Muscle layer of duodenum (tissue), 2 donors: ENCODE data around the gene PTMA.

Experiments
- H3K27ac ChIP-seq: one replicate; pipeline ENCODE4 v1.7.0; 2013; ENCODE audit warnings: mild to moderate bottlenecking, low read length
- H3K27me3 ChIP-seq: one replicate; pipeline ENCODE4 v1.7.0; 2013; ENCODE audit warnings: low read depth, mild to moderate bottlenecking, control low read depth, low read length
- H3K36me3 ChIP-seq, 2 donors: one replicate each; pipeline ENCODE4 v1.7.0; 2013; ENCODE audit warnings: low read length in 2 of 2, control low read depth in 1 of 2, mild to moderate bottlenecking in 1 of 2; ENCODE audit not compliant: insufficient read depth in 2 of 2, control insufficient read depth in 1 of 2
- H3K4me1 ChIP-seq, 2 donors: one replicate each; pipeline ENCODE4 v1.7.0; 2013; ENCODE audit warnings: low read length in 2 of 2, mild to moderate bottlenecking in 2 of 2, control low read depth in 1 of 2, moderate library complexity in 1 of 2; ENCODE audit not compliant: insufficient read depth in 2 of 2, control insufficient read depth in 1 of 2
- H3K4me3 ChIP-seq, 2 donors: one replicate each; pipeline ENCODE4 v1.7.0; 2013; ENCODE audit warnings: low read length in 2 of 2, low read depth in 1 of 2, mild to moderate bottlenecking in 1 of 2
- H3K9me3 ChIP-seq, 2 donors: one replicate each; pipeline ENCODE4 v1.7.0; 2013; ENCODE audit warnings: low read length in 2 of 2, control low read depth in 1 of 2, mild to moderate bottlenecking in 1 of 2; ENCODE audit not compliant: control insufficient read depth in 1 of 2
- donor health status: healthy.

Gene PTMA

DNA sequence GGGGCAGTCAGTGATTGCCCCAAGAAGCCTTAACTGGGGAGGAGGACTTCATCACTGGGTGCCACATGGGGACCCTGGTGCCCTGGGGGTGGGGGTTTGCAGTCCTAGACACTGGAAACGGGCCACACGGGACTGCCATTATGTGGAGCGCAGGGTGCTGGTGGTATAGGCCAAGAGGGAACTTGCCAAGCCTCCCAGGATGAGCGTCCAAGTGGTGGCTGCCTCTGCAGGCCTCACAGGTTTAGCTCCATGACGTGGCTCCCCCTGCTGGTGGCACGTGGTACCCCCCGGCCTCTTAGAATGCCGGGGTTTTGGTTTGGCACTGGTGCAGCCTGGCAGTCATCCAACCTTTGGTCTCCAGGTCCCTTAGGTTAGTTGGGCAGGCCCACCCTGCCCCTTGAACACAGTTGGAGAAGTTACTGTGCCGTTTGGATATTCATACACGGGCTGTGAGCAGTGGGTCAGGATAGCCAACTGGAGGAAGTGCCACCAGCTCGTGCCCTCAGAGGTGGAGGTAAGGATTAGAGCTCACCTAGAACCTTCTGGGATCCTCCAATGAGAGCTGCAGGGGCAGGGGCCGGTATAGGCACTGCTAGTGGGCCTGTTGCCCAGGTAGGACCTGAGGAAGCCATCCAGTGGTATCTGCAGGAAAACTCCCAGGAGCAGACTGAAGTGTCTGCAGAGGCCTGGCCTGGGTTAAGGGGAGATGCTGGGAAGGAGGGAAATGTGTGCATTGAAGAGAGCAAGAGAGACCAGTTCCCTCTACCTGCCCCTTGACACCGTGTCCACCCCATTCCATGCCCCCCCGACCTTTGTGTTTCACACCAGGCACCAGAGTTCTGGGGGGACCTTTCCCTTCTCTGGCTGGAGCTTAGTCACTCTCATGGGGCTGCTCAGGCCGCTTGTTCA is 5.7 kb downstream of the PTMA start:
- Histone ChIP-seq H3K27ac (peak overlapping the region; percentile 31), H3K36me3 (peaks cover 9 to 19% of the 10 kb centered on the region in 2 donors), H3K9me3 (no peaks in the 10 kb centered on the region), H3K4me3 (no peak overlapping the region), H3K4me1 (peaks cover 24 to 27% of the 10 kb centered on the region in 2 donors), H3K27me3 (no peaks in the 10 kb centered on the region)

DNA sequence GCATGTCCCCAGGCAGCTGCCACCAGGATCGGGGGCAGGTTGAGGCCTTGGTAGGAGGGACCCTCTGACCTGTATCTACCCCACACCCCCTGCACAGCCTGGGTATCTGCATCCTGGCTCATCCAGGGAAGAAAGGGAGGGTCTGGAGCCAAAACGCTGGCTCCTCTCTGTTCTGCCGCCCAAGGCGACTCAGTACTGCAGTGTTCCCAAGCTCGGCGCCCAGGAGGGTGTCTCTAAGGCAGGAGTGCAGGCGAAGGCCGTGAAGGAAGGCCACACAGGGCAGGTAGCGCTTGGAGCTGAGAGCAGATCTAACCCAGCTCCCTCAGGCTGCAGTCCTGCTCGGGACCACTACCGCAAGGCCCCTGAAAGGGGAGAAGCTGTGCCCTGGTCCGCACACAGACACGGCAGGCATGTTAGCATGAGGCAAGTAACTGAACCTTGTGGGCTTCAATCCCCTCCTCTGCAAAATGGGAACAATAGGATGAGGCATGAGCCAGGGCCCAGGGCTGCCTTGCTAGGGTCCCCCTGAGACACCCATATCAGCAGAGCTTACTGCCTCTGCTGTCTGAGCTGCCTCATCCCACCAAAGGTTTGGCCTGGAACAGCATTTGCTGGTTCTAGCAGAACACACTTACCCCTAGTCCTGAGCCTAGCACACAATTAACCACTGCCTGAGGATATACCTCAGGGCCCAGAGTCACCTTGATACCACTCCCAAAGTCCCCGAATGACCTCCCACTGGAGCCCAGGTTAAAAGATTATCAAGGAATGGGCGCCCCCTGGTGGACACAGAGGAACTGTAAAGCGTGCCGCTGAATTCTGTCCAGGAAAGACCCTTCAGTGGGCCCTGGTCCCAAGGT is 6.5 kb downstream of the PTMA start:
- H3K27ac ChIP-seq, result peak overlapping the region; percentile 31

DNA sequence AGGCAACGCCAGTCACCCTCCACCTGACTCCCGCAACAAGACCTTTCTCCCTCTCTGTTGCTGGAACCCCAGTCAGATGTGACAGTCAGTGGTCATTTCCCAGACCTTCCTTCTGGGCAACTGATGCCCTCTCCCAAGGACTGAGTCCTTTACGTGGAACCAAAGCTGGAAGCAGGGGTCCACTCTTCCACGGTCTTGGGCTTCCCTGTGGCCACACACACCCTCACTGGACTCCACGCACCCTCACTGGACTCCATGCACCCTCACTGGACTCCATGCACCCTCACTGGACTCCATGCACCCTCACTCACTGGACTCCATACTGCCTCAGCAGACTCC is 7.1 kb downstream of the PTMA start:
- Histone ChIP-seq H3K9me3 (no peaks in the 10 kb centered on the region), H3K27me3 (no peaks in the 10 kb centered on the region)

More for the DNA sequence above, 6.5 kb downstream of the PTMA start:
- Histone ChIP-seq H3K36me3 (peaks cover 9 to 19% of the 10 kb centered on the region in 2 donors), H3K4me1 (peaks cover 24 to 27% of the 10 kb centered on the region in 2 donors), H3K27me3 (no peaks in the 10 kb centered on the region), H3K9me3 (no peaks in the 10 kb centered on the region), H3K4me3 (no peak overlapping the region)

DNA sequence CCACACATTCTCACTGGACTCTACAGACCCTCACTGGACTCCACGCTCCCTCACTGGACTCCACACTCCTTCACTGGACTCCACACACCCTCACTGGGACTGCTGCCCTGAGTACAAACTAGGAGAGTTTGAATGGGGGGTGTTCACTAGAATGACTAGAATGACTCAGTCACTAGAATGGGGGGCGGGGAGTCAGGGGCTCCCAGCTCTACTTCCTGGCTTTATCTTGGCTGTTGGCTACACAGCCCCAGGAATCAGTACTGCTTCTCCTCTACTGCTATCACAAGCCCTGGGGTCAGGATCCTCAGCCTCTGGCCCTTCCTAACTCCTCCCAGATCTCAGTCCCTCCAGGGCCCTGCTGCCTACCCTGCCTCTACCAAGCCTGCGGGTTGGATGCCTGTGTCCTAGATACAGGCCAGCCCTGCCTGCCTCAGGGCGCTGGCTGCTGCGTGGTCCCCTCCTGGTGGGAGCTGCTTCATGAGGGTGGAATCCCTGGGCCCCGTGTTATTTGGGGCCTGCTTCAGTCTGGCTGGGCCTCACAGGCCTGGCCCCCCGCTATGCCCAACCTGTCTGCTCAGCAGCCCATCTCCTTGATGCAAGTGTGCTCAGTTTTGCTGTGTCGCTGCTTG is 7.8 kb downstream of the PTMA start:
- no peak overlapping the region for H3K27ac ChIP-seq
- no peaks in the 10 kb centered on the region for H3K27me3 ChIP-seq
- no peak overlapping the region for H3K4me3 ChIP-seq
- H3K36me3 ChIP-seq, result peaks cover 9 to 19% of the 10 kb centered on the region in 2 donors
- no peaks in the 10 kb centered on the region for H3K9me3 ChIP-seq
- peaks cover 23 to 27% of the 10 kb centered on the region in 2 donors for H3K4me1 ChIP-seq

More for the DNA sequence above, 7.1 kb downstream of the PTMA start:
- Histone ChIP-seq H3K36me3 (peaks cover 9 to 19% of the 10 kb centered on the region in 2 donors), H3K4me3 (no peak overlapping the region), H3K4me1 (peaks cover 24 to 27% of the 10 kb centered on the region in 2 donors), H3K27ac (no peak overlapping the region)

DNA sequence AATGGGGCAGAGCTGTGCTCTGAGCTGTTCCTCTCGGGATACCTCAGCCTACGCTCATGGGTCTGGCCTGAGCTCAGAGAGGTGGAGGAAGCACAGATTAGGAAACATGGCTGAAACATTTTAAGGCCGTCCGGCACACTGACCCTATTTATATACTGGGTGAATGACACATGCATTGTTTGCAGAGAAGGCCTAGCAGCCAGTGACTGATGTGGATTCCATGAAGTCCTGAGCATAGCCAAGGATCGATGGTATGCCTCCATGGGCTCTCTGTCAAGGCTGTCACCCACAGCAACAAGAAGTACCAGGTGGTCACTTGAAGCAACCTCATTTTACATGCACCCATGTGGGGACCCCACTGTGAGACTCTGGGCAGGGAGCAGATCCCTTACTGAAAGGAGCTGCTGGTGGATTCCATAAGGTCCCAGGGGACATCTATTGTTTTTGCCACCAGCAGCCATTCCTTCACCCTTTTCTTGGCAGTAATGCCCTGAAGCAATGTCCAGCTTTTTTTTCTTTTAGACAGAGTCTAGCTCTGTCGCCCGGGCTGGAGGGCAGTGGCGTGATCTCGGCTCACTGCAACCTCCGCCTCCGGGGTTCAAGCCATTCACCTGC is 8.4 kb downstream of the PTMA start:
- no peak overlapping the region for H3K27ac ChIP-seq
- H3K4me3 ChIP-seq, result no peak overlapping the region
- H3K36me3 ChIP-seq, result peaks cover 9 to 12% of the 10 kb centered on the region in 2 donors
- H3K27me3 ChIP-seq, result no peaks in the 10 kb centered on the region
- H3K9me3 ChIP-seq, result no peaks in the 10 kb centered on the region
- H3K4me1 ChIP-seq, result peaks cover 17 to 21% of the 10 kb centered on the region in 2 donors

DNA sequence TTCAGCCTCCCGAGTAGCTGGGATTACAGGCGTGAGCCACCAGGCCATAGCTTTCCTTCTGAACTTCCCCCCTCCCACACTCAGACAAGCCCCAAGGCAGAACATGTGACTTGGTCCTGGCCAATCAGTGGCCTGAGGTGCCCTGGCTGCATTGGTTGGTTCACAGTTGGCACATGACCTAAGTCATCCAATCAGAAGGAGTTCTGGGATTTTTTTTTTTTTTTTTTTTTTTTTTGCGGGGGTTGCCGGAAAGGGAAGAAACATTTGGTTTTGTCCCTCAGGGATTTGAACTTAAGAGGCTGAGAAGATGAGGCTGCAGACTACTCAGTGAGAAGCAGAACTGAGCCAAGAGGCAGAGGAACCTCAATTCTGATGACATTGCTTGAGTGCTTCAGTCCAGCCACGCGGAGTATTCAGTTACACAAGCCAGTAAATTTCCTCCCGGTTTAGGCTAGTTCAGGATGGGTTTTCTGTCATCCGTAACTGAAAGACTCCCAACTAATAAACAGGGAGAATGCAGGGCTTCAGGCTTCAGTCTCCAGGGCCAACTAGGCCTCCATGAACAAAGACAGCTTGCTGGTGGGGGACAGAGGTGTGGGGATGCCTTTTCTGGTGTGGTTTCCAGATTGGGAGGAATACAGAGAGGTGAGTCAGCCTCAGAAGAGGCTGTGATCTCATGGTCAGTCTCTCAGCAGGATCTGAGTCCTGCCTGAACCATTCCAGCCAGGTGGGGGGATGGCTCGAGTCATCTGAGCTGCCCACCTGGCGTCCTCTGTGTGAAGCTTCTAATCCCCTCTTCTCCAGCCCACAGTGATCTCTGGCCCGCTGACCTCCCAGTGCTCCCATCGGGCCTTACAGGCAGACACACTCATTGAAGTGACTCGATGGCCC is 9.2 kb downstream of the PTMA start:
- Histone ChIP-seq H3K4me1 (peaks cover 10 to 14% of the 10 kb centered on the region in 2 donors), H3K36me3 (peaks cover 2 to 5% of the 10 kb centered on the region in 2 donors), H3K4me3 (no peak overlapping the region), H3K9me3 (no peaks in the 10 kb centered on the region), H3K27ac (no peak overlapping the region), H3K27me3 (no peaks in the 10 kb centered on the region)

DNA sequence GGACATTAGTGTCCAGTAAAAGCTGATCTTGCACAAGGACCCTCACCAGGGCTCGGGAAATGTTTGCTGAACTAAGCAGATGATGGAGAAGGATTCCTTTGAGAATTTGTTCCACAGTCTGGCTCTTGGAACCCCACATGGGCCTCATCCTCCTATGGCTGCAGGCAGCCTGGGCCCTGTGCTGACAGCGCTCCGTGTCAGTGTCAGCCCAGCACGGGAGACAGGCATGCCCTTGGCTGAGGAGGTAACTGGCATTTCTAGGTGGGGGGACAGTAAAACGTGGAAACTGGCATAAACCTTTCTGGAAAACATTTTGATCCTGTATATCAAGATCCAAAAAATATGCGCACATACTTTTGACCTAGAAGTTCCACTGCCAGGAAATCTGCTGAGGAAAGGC is 10.5 kb downstream of the PTMA start:
- H3K27ac ChIP-seq, result no peak overlapping the region
- no peak overlapping the region for H3K4me3 ChIP-seq
- no peaks in the 10 kb centered on the region for H3K27me3 ChIP-seq
- peaks cover 5 to 8% of the 10 kb centered on the region in 2 donors for H3K4me1 ChIP-seq
- no peaks in the 10 kb centered on the region for H3K36me3 ChIP-seq
- H3K9me3 ChIP-seq, result no peaks in the 10 kb centered on the region

DNA sequence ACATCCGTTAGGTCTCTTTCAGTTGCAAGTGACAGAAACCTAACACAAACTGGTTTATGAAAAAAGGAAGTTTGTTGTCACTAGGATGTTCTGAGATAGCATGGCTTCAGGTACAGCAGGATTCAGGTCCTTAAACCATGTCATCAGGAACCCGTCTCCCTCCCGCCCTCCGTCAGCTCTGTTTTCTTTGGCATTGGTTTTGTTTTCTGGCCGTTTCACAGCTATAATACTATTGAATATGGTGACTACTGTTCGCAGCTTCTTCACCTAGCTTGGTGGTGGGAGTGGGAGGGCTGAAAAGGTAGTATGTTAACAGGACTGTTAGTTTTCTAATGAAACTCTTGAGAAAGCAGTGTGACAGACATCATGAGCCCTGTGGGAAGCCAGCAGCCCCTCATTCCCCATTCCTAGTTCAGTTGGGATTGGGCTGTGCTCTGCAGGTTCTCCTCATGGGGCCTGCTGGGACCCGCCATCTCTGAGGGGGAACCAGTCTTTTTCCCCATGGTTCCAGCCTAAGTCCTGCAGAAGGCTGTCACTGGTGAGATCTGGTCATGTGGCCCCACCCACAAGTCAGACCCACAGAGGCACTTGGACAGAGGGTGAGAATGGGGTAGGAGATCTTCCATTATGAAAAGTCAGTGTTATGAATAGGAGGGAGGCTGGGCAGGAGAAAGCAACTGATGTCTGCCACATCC is 12.1 kb downstream of the PTMA start:
- H3K36me3 ChIP-seq, result no peaks in the 10 kb centered on the region
- H3K9me3 ChIP-seq, result no peaks in the 10 kb centered on the region
- no peaks in the 10 kb centered on the region for H3K27me3 ChIP-seq
- H3K4me1 ChIP-seq, result no peaks in the 10 kb centered on the region
- H3K27ac ChIP-seq, result no peak overlapping the region
- H3K4me3 ChIP-seq, result no peak overlapping the region

DNA sequence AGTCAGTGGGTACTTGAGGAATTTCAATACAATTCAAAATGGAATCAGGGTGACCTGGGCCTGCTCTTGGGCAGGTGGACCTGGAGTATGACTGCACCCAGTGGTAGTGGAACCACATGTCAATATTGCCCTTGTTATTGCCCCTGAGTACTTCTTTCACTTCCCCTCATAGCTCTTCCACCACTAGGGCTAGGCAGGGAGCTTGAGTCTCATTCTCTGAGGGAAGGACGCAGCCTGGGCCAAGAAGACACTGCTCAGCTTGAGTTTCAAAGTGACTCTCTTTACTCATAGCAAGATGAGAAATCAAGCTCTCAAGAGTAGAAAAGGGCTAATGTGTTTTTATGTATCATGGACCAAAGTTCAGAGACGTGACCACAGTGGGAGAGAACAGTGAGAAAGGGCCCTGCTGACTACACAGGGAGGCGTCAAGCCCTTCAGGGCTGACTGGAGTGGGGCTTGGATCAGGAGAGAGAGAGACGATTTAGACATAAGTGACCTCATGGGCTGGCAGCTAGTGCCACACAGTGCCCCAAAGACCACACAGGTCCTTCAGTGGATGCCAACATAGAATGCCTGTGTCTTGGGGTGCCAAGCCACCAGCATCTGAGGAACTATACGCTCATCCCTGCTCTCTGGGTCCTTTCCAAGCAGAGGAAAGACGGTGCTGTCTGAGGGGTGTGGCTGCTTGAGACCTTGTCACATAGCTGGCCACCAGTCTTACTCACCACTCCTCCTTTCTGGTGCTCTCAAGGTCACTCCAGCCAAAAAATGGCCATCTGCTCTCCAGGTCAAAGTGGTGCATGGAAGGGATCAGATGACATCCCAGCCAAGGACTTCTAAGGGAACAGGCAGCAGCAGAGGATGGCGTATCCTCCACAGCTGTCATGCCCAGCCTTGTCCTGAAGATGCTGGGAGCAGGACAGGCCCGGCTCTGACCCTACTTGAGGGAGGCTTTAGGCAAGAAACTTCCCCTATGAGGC is 13.0 kb downstream of the PTMA start:
- Histone ChIP-seq H3K4me1 (peaks cover 0 to 5% of the 10 kb centered on the region in 2 donors), H3K9me3 (no peaks in the 10 kb centered on the region)

More for the DNA sequence above, 13.0 kb downstream of the PTMA start:
- H3K4me3 ChIP-seq, result no peak overlapping the region
- H3K27ac ChIP-seq, result no peak overlapping the region
- no peaks in the 10 kb centered on the region for H3K36me3 ChIP-seq
- H3K27me3 ChIP-seq, result no peaks in the 10 kb centered on the region
